PFSK-1 (cell line): Measurements from ENCODE around the gene TCF3.

ENCODE experiments used
- POLR2AphosphoS5 ChIP-seq: IDR thresholded peaks from 2 replicates; pipeline ENCODE4 v1.6.1; 2012; ENCODE audit warnings: low read depth, mild to moderate bottlenecking, control low read depth, low read length, moderate library complexity
- SIN3A ChIP-seq: IDR thresholded peaks from 2 replicates; pipeline ENCODE4 v1.6.1; 2012; ENCODE audit warnings: mild to moderate bottlenecking, low read length, moderate library complexity, borderline replicate concordance; ENCODE audit not compliant: insufficient read depth
- TAF1 ChIP-seq: IDR thresholded peaks from 2 replicates; pipeline ENCODE4 v1.6.1; 2012; ENCODE audit warnings: low read length, control low read depth, borderline replicate concordance; ENCODE audit not compliant: insufficient read depth
- TF ChIP-seq, protein P1 (sequence below), 2 experiments: IDR thresholded peaks; 2 replicates each; pipeline versions ENCODE4 v1.6.1 to v1.8.0; 2011 to 2012; ENCODE audit warnings: low read depth in 2 of 2, low read length in 2 of 2, control low read depth in 1 of 2, inconsistent platforms in 1 of 2, mild to moderate bottlenecking in 1 of 2, moderate library complexity in 1 of 2; ENCODE audit not compliant: insufficient read depth in 1 of 2

DNA sequence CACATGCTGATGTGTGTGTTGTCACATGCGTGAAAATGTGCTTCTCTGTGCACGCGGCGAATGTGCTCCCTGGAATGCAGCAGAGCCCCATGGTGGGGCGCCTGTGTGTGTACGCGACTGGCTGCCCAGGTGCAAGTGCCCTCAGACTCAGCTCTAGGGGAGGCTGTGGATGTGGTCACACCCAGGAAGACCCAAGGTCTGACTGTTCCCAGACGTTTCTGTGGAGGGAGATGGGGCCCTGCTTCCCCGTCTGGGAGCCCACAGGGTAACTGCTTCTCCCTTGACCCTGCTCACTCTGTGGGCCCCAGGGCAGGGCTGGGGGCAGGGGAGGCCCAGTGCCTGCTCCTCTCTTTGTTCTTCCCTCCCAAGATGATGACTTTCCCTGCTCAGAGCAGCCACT is 39.3 kb downstream of the TCF3 start:
- TF ChIP-seq TAF1: no peak
- TF ChIP-seq, protein P1, sequence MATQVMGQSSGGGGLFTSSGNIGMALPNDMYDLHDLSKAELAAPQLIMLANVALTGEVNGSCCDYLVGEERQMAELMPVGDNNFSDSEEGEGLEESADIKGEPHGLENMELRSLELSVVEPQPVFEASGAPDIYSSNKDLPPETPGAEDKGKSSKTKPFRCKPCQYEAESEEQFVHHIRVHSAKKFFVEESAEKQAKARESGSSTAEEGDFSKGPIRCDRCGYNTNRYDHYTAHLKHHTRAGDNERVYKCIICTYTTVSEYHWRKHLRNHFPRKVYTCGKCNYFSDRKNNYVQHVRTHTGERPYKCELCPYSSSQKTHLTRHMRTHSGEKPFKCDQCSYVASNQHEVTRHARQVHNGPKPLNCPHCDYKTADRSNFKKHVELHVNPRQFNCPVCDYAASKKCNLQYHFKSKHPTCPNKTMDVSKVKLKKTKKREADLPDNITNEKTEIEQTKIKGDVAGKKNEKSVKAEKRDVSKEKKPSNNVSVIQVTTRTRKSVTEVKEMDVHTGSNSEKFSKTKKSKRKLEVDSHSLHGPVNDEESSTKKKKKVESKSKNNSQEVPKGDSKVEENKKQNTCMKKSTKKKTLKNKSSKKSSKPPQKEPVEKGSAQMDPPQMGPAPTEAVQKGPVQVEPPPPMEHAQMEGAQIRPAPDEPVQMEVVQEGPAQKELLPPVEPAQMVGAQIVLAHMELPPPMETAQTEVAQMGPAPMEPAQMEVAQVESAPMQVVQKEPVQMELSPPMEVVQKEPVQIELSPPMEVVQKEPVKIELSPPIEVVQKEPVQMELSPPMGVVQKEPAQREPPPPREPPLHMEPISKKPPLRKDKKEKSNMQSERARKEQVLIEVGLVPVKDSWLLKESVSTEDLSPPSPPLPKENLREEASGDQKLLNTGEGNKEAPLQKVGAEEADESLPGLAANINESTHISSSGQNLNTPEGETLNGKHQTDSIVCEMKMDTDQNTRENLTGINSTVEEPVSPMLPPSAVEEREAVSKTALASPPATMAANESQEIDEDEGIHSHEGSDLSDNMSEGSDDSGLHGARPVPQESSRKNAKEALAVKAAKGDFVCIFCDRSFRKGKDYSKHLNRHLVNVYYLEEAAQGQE (IDR thresholded peaks at IDR 0.05; ENCODE audit: insufficient read depth in 1 of 2, low read depth in 2 of 2, low read length in 2 of 2): no peak
- no peak for TF ChIP-seq POLR2AphosphoS5
- TF ChIP-seq SIN3A: no peak
